Stomach (tissue), 4 donors: ENCODE data around the gene C1orf21.

Source experiments
- POLR2A ChIP-seq, 4 donors: fragments of 450-650 bp; IDR thresholded peaks; one replicate each; pipeline ENCODE4 v1.6.1; 2016; ENCODE audit warnings: antibody characterized with exemption in 4 of 4, control low read depth in 2 of 4, mild to moderate bottlenecking in 1 of 4, moderate library complexity in 1 of 4
- TF ChIP-seq, protein P1 (sequence below), 7 experiments: fragments of 450-650 bp in 4 of 7; fragments of 200-600 bp in 3 of 7; sonication (generic) in 3 of 7; IDR thresholded peaks; one replicate each; pipeline ENCODE4 v1.5.1; 2016 to 2019; ENCODE audit warnings: antibody characterized with exemption in 7 of 7, control low read depth in 2 of 7, mild to moderate bottlenecking in 1 of 7

DNA sequence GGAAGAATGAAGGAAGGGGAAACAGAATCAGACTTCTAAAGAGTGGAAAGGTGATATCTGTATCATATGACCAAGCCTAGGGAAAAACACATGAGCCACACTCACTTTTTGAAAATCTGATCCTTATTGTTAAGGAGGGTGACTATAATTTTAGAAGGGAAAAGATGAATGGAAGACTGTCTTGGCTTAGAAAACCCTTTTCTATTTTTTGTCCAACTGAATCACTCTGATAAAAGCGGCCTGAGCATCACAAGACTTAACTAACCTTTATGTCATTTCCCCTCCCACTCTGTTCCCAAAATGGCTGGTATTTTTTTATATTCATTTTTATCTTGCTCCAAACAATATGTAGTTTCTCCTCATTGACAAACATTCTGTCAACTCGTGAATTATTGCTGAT, 169.8 kb downstream of the C1orf21 start:
- TF ChIP-seq, protein P1, sequence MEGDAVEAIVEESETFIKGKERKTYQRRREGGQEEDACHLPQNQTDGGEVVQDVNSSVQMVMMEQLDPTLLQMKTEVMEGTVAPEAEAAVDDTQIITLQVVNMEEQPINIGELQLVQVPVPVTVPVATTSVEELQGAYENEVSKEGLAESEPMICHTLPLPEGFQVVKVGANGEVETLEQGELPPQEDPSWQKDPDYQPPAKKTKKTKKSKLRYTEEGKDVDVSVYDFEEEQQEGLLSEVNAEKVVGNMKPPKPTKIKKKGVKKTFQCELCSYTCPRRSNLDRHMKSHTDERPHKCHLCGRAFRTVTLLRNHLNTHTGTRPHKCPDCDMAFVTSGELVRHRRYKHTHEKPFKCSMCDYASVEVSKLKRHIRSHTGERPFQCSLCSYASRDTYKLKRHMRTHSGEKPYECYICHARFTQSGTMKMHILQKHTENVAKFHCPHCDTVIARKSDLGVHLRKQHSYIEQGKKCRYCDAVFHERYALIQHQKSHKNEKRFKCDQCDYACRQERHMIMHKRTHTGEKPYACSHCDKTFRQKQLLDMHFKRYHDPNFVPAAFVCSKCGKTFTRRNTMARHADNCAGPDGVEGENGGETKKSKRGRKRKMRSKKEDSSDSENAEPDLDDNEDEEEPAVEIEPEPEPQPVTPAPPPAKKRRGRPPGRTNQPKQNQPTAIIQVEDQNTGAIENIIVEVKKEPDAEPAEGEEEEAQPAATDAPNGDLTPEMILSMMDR (IDR thresholded peaks at IDR 0.05): no peak
- TF ChIP-seq POLR2A (IDR thresholded peaks at IDR 0.05): no peak
